ENCODE measurements around the gene AARS2.

AARS2 gene

DNA sequence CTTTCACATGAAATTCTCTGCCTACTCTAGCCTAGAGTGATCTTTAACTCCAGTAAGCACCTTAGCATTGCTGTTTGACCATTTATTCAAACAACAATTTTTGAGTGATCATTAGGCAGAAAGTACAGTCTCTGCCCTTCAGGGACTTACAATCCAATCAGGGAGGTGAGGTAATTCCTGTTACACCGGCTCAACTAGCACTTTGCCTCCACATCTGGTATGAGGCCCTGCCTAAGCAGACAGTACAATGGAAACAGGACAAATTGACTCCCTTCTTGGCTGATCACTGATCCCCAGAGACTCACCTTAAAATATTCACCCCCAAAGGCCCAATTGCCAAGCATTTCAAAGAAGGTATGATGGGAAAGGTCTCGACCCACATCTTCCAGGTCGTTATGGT lies 1.4 kb downstream of the AARS2 start:
- Histone ChIP-seq H3K4me3 (no peak overlapping the region), H3K27ac (no peak overlapping the region)
- TF ChIP-seq, protein P1, sequence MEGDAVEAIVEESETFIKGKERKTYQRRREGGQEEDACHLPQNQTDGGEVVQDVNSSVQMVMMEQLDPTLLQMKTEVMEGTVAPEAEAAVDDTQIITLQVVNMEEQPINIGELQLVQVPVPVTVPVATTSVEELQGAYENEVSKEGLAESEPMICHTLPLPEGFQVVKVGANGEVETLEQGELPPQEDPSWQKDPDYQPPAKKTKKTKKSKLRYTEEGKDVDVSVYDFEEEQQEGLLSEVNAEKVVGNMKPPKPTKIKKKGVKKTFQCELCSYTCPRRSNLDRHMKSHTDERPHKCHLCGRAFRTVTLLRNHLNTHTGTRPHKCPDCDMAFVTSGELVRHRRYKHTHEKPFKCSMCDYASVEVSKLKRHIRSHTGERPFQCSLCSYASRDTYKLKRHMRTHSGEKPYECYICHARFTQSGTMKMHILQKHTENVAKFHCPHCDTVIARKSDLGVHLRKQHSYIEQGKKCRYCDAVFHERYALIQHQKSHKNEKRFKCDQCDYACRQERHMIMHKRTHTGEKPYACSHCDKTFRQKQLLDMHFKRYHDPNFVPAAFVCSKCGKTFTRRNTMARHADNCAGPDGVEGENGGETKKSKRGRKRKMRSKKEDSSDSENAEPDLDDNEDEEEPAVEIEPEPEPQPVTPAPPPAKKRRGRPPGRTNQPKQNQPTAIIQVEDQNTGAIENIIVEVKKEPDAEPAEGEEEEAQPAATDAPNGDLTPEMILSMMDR (IDR thresholded peaks at IDR 0.05): no peak
- no peak for DNase-seq (ENCODE audit: low spot score)

DNA sequence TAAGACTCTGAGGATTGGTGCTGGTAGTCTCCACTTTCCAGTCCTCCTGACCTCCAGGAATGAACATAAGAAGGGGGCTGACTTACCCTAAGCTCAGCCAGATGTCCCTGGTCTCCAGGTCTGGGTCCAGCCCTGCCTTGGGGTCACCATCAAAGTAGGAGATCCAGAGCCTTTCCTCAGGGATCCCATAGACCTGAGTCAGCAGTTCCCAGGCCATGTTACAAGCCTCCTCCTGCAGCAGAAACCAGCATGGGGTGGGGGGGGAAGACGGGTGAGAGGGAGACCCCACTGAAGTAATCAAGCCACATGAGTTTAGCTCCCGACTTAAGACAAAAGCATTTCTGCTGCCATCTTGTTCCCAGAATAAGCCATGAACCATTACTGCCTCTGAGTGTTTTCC lies 1.8 kb downstream of the AARS2 start:
- H3K4me3 ChIP-seq: no peak overlapping the region
- no peak overlapping the region for H3K27ac ChIP-seq
- DNase-seq (ENCODE audit: low spot score): no peak
- TF ChIP-seq, protein P1 (IDR thresholded peaks at IDR 0.05): no peak

DNA sequence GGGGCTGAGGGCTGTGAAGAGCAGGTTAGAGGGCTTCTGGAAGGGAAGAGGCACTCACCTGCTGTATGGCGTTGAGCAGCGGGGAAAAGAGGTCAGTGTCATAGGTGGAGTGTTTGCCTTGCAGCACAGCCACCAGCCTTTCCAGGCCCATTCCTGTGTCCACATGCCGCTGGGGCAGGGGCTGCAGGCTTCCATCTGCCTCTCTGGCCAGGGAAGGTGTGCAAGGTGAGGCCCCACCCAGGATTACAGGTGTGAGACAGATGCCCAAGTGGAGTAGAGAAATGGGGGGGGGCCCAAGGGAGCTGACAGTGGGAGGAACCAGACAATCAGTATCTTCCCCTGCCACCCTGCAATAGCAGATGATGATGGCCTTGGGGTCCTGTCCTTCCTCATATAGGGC lies 2.9 kb downstream of the AARS2 start:
- Histone ChIP-seq H3K27ac (no peak overlapping the region), H3K4me3 (no peak overlapping the region)
- TF ChIP-seq, protein P1 (IDR thresholded peaks at IDR 0.05): no peak
- DNase-seq (ENCODE audit: low spot score): no peak

DNA sequence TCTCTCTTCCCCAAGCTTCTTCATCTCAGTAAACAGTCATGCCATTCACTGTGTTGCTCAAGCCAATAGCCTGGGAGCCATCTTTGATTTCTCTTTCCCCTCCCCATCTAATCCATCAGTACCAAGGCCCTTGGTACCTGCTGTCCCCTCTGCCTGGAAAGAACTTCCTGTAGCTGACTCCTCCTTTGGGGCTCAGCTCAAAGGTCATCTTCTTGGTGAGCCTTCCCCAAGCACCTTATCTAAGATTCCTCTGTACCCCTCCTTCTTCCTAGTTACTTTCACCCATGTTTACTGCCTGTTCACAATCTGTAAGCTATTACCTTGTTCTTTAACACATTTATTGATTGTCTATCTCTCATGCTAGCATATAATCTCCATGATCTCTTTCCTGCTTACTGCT lies 3.5 kb downstream of the AARS2 start:
- TF ChIP-seq, protein P1 (IDR thresholded peaks at IDR 0.05): no peak
- no peak for DNase-seq (ENCODE audit: low spot score)
- Histone ChIP-seq H3K27ac (no peak overlapping the region), H3K4me3 (no peak overlapping the region)

DNA sequence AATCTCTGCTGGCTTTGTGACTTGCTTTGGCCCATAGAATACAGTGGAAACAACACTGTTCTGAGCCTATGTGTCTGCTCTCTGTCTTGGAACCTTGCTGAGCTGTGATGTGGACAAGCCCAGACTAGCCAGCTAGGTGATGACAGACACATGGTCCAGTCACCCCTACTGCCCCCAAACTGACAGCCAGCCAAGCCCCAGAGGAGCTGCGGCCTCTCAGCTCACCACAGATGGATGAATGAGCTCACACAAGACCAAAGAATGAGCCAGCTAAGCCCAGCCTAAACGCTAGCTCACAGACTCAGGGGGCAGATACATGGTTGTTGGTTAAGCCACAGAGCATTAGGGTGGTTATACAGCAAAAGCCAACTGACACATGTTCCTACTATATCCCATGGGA lies 4.1 kb downstream of the AARS2 start:
- TF ChIP-seq, protein P1 (IDR thresholded peaks at IDR 0.05): no peak

DNA sequence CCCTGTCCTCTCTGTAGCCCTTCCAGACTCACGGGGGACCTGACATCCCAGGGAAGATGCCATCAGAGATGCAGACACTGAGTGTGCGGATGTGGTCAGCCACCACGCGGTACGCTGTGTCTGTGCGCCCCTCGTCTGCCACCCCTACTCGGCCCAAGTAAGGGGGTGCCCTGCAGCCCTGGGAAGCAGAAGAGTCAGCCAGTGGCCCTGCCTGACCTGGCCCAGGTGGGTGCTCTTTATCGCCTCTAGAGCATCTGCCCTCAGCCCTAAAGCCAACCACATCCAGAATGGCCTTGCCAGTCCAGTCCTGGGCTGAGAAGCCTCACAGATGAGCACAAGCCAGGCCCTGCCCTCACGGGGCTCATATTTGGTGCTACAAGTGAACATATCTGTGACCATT lies 5.9 kb downstream of the AARS2 start:
- Histone ChIP-seq H3K4me3 (no peak overlapping the region), H3K27ac (no peak overlapping the region)
- no peak for DNase-seq (ENCODE audit: low spot score)
- TF ChIP-seq, protein P1 (IDR thresholded peaks at IDR 0.05): no peak

More for the DNA sequence above, 4.1 kb downstream of the AARS2 start:
- Histone ChIP-seq H3K4me3 (no peak overlapping the region), H3K27ac (no peak overlapping the region)
- DNase-seq (ENCODE audit: low spot score): no peak

DNA sequence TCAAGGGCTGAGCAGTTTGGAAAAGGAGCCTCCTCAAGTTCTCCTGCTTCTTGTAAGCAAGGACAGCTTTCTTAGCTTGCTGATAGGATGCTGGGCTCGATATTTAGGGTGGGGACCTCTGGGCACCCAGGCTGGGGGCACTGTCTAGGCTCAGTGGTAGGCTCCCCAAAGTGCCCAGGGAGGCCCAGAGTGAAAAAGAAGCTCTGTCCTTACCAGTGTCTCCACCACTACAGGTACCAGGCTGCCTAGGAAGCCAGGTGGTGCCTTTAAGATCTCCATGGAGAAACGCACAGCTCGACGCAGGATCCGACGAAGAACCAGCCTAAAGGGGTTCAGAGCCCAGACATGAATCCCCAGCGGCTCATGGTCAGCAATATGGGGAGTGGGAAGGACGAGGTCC lies 6.4 kb downstream of the AARS2 start:
- no peak overlapping the region for H3K27ac ChIP-seq
- TF ChIP-seq, protein P1 (IDR thresholded peaks at IDR 0.05): no peak
- DNase-seq (ENCODE audit: low spot score): no peak
- H3K4me3 ChIP-seq: no peak overlapping the region

Data from coronary artery (tissue), 2 donors.